ENCODE results near the gene LRRC10B.

DNA sequence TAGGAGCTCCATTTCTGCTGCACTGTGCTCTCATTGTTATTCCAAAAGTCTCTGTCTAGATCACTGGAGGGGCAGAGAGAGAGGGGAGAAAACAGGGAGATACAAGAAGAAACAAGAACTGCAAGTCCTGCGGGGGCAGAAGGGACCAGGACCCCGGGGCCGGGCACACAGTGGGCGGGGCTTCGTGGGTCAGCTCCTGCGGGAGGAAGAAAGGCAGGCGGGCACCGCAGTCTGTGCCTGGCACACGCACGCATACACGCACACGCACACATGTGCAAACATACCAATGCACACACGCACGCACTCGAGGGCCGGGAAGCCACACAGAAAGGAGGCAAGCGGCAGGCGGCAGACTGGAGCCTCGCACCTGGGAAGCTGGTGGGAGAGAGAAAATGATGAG is 38.7 kb downstream of the LRRC10B start:
- TF ChIP-seq EP300 (IDR thresholded peaks at IDR 0.05) (no peak), CTCF (IDR thresholded peaks at IDR 0.05) (no peak), POLR2AphosphoS5 (IDR thresholded peaks at IDR 0.05) (no peak)

All from stomach (tissue), 4 donors.